GM12864 (cell line): ENCODE measurements around the gene ZNF497.

Experiments
- DNase-seq: peaks from one replicate; pipeline ENCODE4 v3.0.0-alpha.2; 2011; ENCODE audit warnings: low read depth
- H3K4me3 ChIP-seq: 2 replicates; pipeline ENCODE4 v1.5.1; 2011; ENCODE audit warnings: mild to moderate bottlenecking, low read depth, low read length, control low read depth
- CTCF ChIP-seq: IDR thresholded peaks from 2 replicates; pipeline ENCODE4 v1.5.1; 2011; ENCODE audit warnings: low read depth, mild to moderate bottlenecking, moderate library complexity, low read length, control low read depth, inconsistent platforms; ENCODE audit errors: missing control alignments

The ZNF497 gene

GRCh38 chr19:58334691-58335249 lies 27.8 kb downstream of the ZNF497 start:
- no peak for DNase-seq
- H3K4me3 ChIP-seq: no peak overlapping the region
- no peak for TF ChIP-seq CTCF

GRCh38 chr19:58332697-58333096 lies 29.9 kb downstream of the ZNF497 start:
- no peak overlapping the region for H3K4me3 ChIP-seq
- TF ChIP-seq CTCF: no peak
- no peak for DNase-seq

DNA sequence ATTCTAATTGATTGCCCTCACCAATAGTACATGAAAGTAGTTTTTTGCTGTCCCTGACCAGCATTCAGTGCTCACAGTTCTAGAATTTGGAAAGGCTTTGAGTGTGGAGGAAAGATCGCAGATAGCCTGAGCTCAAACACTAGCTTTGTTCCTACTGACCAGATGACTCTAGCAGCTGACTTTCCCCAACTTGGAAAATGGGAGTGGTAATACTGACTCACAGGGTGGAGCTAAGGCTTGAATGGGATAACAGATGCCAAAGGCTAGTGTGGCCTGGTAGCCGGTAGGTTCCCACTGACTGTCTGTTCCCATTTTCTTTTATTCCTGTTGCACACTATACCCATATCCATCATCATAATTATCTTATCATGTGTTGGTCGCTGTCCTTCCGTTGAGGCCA lies 32.1 kb downstream of the ZNF497 start:
- DNase-seq: no peak
- H3K4me3 ChIP-seq: no peak overlapping the region
- no peak for TF ChIP-seq CTCF

GRCh38 chr19:58328999-58329398 lies 33.6 kb downstream of the ZNF497 start:
- H3K4me3 ChIP-seq: no peak overlapping the region
- no peak for DNase-seq
- TF ChIP-seq CTCF: peak; percentile 51

DNA sequence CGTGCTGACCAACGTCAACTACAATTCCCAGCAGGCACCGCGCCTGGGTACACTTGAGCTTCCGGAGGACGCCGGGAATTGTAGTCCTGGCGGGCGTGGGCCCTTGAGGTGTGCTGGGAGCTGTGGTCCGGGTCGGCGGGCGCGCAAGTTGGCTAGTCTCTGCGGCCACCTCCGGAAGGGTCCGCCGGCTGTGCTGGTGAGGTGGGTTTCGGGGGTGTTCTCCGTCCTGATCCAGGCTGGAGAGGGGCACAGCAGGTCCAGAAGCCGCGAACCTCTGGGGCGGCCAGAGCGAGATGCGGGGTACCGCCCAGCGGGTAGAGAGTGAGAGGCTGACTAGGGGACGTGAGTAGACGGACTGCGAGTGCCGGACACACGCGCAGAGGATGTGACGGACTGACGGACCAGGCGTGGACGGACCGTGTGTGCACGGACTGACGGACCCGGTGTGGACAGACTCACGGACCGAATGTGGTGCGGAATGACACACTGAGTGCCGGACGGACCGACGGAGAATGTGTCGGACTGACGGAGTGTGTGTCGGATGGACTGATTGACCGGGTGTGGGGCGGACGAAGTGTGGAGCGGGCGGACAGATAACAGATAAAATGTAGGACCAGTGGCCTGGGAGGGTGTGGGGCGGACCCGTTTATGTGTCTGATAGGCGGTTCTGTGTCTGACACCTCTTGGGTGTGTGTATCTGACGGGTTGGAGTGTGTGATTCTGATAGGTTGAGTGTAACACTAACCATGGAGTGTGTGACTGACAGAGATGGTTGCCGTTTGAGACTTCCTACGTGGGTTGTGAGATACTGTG lies 35.4 kb downstream of the ZNF497 start, which contains the start of gene ZSCAN22:
TSS of gene ZSCAN22 (plus strand) at position 81 of the 813 bp plus-strand sequence. CDS start 7,809 bp downstream, outside the sequence.
- peak; percentile 86 for DNase-seq
- peak within 1 kb of the TSS; percentile 92 for H3K4me3 ChIP-seq
- TF ChIP-seq CTCF: no peak

- H3K4me3 ChIP-seq: peak overlapping the region; percentile 92
- no peak for DNase-seq
- TF ChIP-seq CTCF: no peak
Observed at GRCh38 chr19:58326501-58326913, 36.0 kb downstream of the ZNF497 start.
